ENCODE measurements around the gene VWA5A. TPM values are rescaled to one million over a fixed set of nuclear protein-coding genes. Genes with fewer than 3 reads are reported as not detected.

VWA5A gene
- total RNA-seq, 4 donors from 2014 or later: 1.6 to 2.5 (median 2.1) TPM

DNA sequence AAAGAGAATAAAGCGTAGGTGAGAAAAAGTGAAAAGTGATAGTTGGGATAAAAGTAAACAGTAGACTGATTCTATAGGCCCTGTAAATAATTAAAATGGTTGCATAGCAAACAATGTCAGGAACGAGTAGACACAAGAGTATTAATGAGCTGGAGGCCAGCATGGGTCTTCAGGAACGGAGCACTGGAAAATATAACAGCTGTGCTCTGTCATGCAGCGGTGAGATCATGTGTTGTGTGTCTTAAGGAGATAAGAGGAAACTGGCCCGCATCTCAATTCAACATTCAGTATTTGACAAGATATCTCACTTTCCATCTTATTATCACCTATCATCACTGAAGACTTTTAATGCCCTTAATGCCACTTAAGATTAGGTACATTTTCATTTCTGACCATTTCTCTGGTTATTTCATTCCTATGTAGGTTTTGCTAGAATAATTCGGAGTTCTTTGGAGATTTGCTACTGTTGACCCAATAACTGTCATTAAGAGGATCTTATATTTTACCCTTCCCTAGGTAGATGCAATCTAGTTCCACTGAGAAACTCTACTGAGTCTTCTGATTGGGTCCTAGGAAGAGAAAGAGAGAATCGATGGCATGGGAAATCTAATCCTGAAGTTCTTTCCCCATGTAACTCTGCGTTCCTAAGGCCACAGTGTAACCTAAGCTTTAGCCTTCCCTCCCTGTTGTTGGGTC lies 35.5 kb upstream of the VWA5A start:
- no peak for ATAC-seq
- no peak for TF ChIP-seq POLR2A (IDR thresholded peaks at IDR 0.05)
- TF ChIP-seq, protein P1, sequence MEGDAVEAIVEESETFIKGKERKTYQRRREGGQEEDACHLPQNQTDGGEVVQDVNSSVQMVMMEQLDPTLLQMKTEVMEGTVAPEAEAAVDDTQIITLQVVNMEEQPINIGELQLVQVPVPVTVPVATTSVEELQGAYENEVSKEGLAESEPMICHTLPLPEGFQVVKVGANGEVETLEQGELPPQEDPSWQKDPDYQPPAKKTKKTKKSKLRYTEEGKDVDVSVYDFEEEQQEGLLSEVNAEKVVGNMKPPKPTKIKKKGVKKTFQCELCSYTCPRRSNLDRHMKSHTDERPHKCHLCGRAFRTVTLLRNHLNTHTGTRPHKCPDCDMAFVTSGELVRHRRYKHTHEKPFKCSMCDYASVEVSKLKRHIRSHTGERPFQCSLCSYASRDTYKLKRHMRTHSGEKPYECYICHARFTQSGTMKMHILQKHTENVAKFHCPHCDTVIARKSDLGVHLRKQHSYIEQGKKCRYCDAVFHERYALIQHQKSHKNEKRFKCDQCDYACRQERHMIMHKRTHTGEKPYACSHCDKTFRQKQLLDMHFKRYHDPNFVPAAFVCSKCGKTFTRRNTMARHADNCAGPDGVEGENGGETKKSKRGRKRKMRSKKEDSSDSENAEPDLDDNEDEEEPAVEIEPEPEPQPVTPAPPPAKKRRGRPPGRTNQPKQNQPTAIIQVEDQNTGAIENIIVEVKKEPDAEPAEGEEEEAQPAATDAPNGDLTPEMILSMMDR (IDR thresholded peaks at IDR 0.05 in 4 of 5, conservative IDR thresholded peaks at IDR 0.05 in 1 of 5): no peak
- Histone ChIP-seq H3K27me3 (peaks cover 8 to 17% (median 8%) of the 10 kb centered on the region in 3 donors), H3K4me1 (no peaks in the 10 kb centered on the region), H3K27ac (no peak overlapping the region), H3K9me3 (no peaks in the 10 kb centered on the region), H3K36me3 (no peaks in the 10 kb centered on the region), H3K4me3 (no peak overlapping the region)
- in situ Hi-C loops (cut with MboI; ENCODE audit: low sequenced_read_pairs in 4 of 4) (no loop called here), intact Hi-C loops (cut with DNase I; ENCODE audit: low total_unique reads) (no loop called here)
- no peak for DNase-seq

DNA sequence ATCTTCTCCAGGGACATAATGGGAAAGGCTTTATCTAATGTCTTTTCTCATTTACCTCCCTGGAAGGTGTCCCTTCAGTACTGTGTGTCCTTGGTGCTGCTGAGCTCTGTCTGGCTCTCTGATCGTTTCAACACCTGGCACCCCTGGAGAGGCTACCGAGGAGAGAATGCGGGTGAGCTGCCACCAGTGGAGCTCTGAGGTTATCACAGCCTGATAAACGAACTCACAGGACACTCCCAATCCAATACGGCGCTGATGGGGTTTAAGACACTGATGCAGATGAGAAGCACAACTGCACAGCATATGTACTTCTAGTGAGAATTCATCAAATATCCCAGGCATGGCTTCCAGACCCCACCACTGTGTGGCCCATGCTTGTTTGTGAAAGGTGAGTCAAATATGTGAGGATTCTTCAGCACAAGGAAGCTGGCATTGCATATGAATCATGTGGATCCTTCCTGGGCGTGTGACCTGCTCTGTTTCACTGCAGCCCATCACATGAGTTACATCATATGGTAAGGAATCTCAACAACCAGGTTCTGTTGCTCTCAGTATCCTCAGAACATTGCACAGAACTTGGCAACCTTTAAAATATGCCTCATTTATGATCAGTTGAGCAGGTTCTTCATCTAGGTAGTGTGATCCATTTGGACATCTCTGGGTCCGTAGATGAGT lies 34.8 kb upstream of the VWA5A start:
- intact Hi-C loops (cut with DNase I; ENCODE audit: low total_unique reads): no loop called here
- ATAC-seq (no peak), DNase-seq (no peak)
- Histone ChIP-seq H3K4me3 (no peak overlapping the region), H3K36me3 (no peaks in the 10 kb centered on the region), H3K9me3 (no peaks in the 10 kb centered on the region), H3K4me1 (no peaks in the 10 kb centered on the region), H3K27ac (no peak overlapping the region), H3K27me3 (peaks cover 8 to 16% (median 8%) of the 10 kb centered on the region in 3 donors)
- no peak for TF ChIP-seq POLR2A (IDR thresholded peaks at IDR 0.05)
- TF ChIP-seq, protein P1 (IDR thresholded peaks at IDR 0.05 in 4 of 5, conservative IDR thresholded peaks at IDR 0.05 in 1 of 5): no peak
- in situ Hi-C loops (cut with MboI; ENCODE audit: low sequenced_read_pairs in 4 of 4): no loop called here

DNA sequence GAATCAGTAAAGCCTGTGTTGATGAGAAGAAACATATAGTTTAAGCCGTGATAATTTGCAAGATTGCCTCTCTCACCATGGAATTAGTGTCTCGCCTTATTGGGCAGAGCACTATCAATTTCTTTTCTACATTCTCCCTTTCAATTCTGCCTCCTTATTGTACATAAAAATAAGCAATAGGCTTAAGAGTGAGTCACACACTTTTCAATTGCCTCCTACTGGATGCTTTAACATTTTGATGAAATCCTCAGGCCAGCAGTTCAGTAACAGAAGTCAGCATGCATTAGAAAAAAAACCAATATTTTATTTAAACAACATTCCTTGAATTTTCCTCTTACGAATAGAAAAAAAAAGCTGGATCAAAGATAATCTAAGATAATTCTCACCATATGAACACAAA lies 33.8 kb upstream of the VWA5A start:
- in situ Hi-C loops (cut with MboI; ENCODE audit: low sequenced_read_pairs in 4 of 4): no loop called here
- no peaks in the 10 kb centered on the region for H3K9me3 ChIP-seq

DNA sequence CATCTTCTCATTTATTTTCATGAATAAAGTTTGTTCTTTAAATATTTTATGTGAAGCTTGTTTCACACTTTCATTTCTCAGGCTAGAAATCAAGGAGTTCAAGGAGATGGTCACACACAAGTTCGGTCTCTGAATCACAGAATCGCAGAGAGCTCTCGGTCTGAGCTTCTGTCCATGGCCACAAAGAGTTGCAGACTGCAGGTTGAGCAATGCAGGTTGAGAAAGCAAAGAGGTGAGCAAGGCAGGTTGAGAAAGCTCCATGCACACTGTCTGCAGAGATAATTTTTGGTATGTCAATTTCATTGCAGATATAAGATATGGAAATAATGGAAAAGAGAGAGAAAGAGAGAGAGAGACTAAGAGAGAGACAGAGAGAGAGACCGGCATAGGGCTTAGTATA lies 32.9 kb upstream of the VWA5A start:
- no peak for TF ChIP-seq POLR2A (IDR thresholded peaks at IDR 0.05)
- TF ChIP-seq, protein P1 (IDR thresholded peaks at IDR 0.05 in 4 of 5, conservative IDR thresholded peaks at IDR 0.05 in 1 of 5): no peak
- Histone ChIP-seq H3K36me3 (no peaks in the 10 kb centered on the region), H3K4me3 (no peak overlapping the region), H3K9me3 (no peaks in the 10 kb centered on the region), H3K27me3 (peaks cover 0 to 2% (median 0%) of the 10 kb centered on the region in 3 donors), H3K27ac (no peak overlapping the region), H3K4me1 (no peaks in the 10 kb centered on the region)
- DNase-seq (no peak), ATAC-seq (no peak)
- intact Hi-C loops (cut with DNase I; ENCODE audit: low total_unique reads) (no loop called here), in situ Hi-C loops (cut with MboI; ENCODE audit: low sequenced_read_pairs in 4 of 4) (no loop called here)

More for the DNA sequence above, 33.8 kb upstream of the VWA5A start:
- no peak overlapping the region for H3K4me3 ChIP-seq
- no peaks in the 10 kb centered on the region for H3K4me1 ChIP-seq
- H3K27ac ChIP-seq: no peak overlapping the region
- ATAC-seq (no peak), DNase-seq (no peak)
- H3K27me3 ChIP-seq: peaks cover 5 to 8% (median 6%) of the 10 kb centered on the region in 3 donors
- no peak for TF ChIP-seq POLR2A (IDR thresholded peaks at IDR 0.05)
- TF ChIP-seq, protein P1 (IDR thresholded peaks at IDR 0.05 in 4 of 5, conservative IDR thresholded peaks at IDR 0.05 in 1 of 5): no peak
- no peaks in the 10 kb centered on the region for H3K36me3 ChIP-seq
- intact Hi-C loops (cut with DNase I; ENCODE audit: low total_unique reads): no loop called here
